Germinal center (tissue), 1 donor: ENCODE results near the gene IL36G.

ENCODE experiments used
- DNase-seq: peaks from one replicate; pipeline ENCODE4 v3.0.0; 2012; ENCODE audit warnings: mixed read lengths, low spot score

Gene IL36G

DNA sequence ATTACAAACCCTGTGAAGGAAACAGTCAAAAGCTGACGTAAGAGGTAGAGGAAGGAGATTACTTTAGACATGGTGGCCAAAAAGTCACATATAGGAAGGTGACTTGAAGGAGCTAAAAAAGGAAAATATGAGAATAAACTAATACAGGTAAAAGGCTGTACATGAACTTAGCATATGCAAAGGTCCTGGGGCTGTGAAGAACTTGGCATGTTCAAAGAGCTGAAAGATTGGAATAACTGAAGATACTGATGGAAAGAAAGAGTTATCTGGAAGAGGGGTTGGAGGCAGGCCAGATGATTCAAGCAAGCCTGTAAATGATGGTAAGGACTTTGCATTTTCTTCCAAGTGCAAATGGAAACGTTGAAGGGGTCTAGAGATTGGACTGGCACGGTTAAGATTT lies 40.7 kb downstream of the IL36G start:
- DNase-seq: no peak

DNA sequence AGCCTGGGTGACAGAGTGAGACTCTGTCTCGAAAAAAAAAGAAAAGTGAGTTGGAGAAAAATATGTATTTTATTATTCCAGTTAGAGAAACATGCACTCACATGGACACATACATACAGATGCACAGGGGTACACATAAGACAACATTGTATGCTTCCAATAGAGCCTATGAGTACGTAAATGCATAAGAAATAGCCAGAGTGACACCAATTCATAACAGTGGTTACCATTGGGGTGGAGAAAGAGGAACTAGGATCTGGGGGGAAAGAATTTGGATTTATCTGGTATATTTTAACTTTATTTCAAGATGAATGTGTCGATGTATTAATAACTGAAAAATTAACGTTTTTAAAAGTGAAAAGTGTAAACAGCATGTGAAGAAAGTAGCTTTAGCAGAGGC lies 43.5 kb downstream of the IL36G start:
- no peak for DNase-seq

GRCh38 chr2:113024764-113025163 lies 47.0 kb downstream of the IL36G start:
- DNase-seq: no peak

DNA sequence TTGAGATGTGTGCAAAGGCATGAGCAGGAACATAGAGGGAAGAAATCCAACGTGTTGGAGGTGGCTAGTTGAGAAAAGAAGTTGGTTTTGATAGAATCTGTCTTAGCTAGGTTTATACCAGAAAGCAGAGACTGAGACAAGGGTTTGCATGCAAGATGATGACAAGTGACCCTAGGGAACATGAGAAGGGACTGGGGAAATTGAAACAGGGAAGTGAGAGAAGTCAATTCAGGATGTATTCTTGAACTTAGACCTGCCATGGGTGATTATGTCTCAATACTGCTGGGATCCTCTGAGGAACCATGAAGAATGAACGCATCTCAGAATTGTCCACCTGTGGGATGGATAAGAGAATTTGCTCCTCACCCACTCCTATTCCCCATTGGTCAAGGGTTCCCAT lies 47.9 kb downstream of the IL36G start:
- DNase-seq: peak; percentile 45

- DNase-seq: no peak
Observed at GRCh38 chr2:113027691-113028090, 49.9 kb downstream of the IL36G start.

DNA sequence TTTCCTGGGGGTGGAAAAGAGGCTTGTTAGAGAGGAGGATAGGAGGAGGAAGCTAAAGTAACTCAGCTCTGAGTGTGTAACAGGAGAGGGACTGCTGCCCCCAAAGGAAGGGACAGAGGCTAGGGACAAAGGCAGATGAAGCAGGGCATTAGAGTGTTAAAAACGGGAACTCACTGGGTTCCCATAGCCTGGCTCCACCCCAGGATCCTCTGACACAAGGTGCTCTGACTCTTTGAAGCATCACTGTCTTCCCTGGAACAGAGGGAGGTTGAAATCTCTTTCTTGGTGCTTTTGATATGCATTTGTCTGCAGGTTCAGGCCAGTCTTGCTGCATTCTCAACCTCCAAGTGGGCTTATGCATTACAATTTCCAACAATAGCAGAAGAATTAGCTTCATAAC lies 50.3 kb downstream of the IL36G start:
- DNase-seq: no peak

GRCh38 chr2:113032737-113033136 lies 54.9 kb downstream of the IL36G start:
- no peak for DNase-seq

DNA sequence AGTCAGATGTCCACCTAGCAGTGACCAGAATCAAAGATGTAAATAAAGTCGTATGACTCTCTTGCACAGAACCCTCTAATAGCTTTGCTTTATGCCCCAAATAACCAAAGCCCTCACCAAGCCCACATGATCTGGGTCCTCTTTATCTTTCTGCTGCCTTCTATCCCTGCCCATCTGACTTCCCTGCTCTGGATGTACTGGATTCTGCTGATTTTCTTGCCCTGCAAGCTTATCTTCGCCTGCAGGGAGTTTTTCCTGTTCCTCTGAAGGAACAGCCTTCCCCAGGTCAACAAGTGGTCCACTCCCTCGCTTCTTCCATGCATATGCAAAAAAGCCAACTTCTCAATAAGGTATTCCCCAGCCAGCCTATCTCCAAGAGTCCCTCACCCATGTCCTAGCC lies 56.2 kb downstream of the IL36G start:
- DNase-seq: no peak
